ENCODE measurements around the gene RDH5. TPM values are rescaled to one million over a fixed set of nuclear protein-coding genes. Genes with fewer than 3 reads are reported as not detected.

Gene RDH5
- polyA plus RNA-seq, 1 donor from 2014 or later, result 3.4 TPM

DNA sequence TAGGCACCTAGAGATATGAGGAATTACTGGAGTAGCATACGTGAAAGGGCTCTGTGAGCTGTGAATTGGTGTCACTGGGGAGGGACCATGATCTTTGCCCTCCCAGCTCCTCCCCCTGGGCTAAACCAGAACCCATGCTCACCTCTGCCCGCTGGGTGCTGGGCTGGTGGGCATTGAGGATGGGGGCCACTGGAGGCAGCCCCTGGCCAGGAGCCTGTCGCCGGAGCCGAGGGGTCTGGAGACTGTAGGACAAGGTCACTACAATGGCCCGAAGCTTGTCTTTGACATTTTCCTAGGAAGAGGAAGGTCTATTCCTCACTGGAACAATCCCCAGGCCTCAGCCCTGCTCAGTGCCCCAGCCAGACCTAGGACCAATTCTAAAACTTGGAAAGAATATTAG, 24.1 kb upstream of the RDH5 start:
- Histone ChIP-seq H3K27me3 (ENCODE audit: insufficient read depth, low read depth, low read length) (no peaks in the 10 kb centered on the region), H2AFZ (ENCODE audit: low read depth, low read length) (no peak overlapping the region), H3K9me2 (ENCODE audit: insufficient read depth, low read length) (no peaks in the 10 kb centered on the region), H4K20me1 (ENCODE audit: insufficient read depth) (no peaks in the 10 kb centered on the region), H3K27ac (ENCODE audit: low read length) (no peak overlapping the region), H3K4me3 (ENCODE audit: low read length) (no peak overlapping the region), H3F3A (ENCODE audit: insufficient read depth, low read length, poor library complexity, severe bottlenecking) (no peaks in the 10 kb centered on the region), H3K36me3 (ENCODE audit: insufficient read depth, low read length) (no peaks in the 10 kb centered on the region), H3K4me2 (ENCODE audit: low read length) (no peak overlapping the region), H3K79me2 (replicated peaks; ENCODE audit: insufficient read depth, low read length) (no peaks in the 10 kb centered on the region), H3K9me3 (ENCODE audit: low read length) (no peaks in the 10 kb centered on the region), H3K9ac (ENCODE audit: low read length) (no peak overlapping the region)
- TF ChIP-seq SMC3 (conservative IDR thresholded peaks at IDR 0.05; ENCODE audit: poor library complexity) (no peak), RAD21 (conservative IDR thresholded peaks at IDR 0.05) (no peak), MXI1 (conservative IDR thresholded peaks at IDR 0.05; ENCODE audit: poor library complexity, severe bottlenecking) (no peak), EP300 (conservative IDR thresholded peaks at IDR 0.05; ENCODE audit: poor library complexity, severe bottlenecking) (no peak), EZH2 (IDR thresholded peaks at IDR 0.05; ENCODE audit: borderline replicate concordance, insufficient read depth, low read length, poor library complexity, severe bottlenecking) (no peak), TAF1 (IDR thresholded peaks at IDR 0.05; ENCODE audit: low read depth) (no peak), POLR2AphosphoS5 (IDR thresholded peaks at IDR 0.05) (no peak)
- TF ChIP-seq, protein P1, sequence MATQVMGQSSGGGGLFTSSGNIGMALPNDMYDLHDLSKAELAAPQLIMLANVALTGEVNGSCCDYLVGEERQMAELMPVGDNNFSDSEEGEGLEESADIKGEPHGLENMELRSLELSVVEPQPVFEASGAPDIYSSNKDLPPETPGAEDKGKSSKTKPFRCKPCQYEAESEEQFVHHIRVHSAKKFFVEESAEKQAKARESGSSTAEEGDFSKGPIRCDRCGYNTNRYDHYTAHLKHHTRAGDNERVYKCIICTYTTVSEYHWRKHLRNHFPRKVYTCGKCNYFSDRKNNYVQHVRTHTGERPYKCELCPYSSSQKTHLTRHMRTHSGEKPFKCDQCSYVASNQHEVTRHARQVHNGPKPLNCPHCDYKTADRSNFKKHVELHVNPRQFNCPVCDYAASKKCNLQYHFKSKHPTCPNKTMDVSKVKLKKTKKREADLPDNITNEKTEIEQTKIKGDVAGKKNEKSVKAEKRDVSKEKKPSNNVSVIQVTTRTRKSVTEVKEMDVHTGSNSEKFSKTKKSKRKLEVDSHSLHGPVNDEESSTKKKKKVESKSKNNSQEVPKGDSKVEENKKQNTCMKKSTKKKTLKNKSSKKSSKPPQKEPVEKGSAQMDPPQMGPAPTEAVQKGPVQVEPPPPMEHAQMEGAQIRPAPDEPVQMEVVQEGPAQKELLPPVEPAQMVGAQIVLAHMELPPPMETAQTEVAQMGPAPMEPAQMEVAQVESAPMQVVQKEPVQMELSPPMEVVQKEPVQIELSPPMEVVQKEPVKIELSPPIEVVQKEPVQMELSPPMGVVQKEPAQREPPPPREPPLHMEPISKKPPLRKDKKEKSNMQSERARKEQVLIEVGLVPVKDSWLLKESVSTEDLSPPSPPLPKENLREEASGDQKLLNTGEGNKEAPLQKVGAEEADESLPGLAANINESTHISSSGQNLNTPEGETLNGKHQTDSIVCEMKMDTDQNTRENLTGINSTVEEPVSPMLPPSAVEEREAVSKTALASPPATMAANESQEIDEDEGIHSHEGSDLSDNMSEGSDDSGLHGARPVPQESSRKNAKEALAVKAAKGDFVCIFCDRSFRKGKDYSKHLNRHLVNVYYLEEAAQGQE (IDR thresholded peaks at IDR 0.05; ENCODE audit: borderline replicate concordance), result no peak
- TF ChIP-seq, protein P2, sequence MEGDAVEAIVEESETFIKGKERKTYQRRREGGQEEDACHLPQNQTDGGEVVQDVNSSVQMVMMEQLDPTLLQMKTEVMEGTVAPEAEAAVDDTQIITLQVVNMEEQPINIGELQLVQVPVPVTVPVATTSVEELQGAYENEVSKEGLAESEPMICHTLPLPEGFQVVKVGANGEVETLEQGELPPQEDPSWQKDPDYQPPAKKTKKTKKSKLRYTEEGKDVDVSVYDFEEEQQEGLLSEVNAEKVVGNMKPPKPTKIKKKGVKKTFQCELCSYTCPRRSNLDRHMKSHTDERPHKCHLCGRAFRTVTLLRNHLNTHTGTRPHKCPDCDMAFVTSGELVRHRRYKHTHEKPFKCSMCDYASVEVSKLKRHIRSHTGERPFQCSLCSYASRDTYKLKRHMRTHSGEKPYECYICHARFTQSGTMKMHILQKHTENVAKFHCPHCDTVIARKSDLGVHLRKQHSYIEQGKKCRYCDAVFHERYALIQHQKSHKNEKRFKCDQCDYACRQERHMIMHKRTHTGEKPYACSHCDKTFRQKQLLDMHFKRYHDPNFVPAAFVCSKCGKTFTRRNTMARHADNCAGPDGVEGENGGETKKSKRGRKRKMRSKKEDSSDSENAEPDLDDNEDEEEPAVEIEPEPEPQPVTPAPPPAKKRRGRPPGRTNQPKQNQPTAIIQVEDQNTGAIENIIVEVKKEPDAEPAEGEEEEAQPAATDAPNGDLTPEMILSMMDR (IDR thresholded peaks at IDR 0.05; ENCODE audit: poor library complexity, severe bottlenecking), result no peak

DNA sequence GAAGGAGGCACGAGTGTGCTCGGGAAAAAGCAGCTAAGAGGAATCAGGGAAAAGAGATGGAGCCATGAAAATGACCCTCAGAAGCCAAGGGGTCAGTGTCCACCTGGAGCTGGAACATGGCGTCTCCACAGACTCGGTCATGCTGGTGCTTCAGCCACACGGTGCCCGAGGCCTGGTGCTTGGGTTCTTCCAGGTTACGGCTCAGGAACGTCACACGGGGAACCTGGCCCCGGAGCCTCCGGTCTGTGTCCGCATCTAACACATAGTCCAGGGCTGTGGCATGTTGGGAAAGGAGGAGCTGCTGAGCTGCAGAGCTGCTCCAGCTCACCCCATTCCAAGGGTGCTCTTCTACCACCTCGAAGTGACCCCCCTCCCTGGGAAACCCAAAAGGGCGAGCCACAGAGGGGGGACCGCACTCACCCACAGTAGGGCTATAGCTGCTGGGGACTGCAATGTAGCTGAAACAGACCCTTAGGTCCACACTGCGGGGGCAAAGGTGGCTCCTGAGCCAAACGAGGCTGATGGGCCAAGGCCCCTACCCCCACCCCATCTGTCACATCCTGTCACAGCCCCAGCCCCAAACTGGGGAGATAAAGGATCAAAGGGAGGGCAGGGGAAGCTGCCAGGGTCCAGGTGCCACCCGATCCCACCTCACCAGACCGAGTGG, 23.3 kb upstream of the RDH5 start:
- no peaks in the 10 kb centered on the region for H3K79me2 ChIP-seq (replicated peaks; ENCODE audit: insufficient read depth, low read length)
- H3K9ac ChIP-seq (ENCODE audit: low read length), result no peak overlapping the region
- no peaks in the 10 kb centered on the region for H3K27me3 ChIP-seq (ENCODE audit: insufficient read depth, low read depth, low read length)
- TF ChIP-seq EP300 (conservative IDR thresholded peaks at IDR 0.05; ENCODE audit: poor library complexity, severe bottlenecking), result no peak
- no peak for TF ChIP-seq SMC3 (conservative IDR thresholded peaks at IDR 0.05; ENCODE audit: poor library complexity)
- no peak for TF ChIP-seq POLR2AphosphoS5 (IDR thresholded peaks at IDR 0.05)
- no peak for TF ChIP-seq RAD21 (conservative IDR thresholded peaks at IDR 0.05)
- TF ChIP-seq, protein P1 (IDR thresholded peaks at IDR 0.05; ENCODE audit: borderline replicate concordance), result no peak
- TF ChIP-seq EZH2 (IDR thresholded peaks at IDR 0.05; ENCODE audit: borderline replicate concordance, insufficient read depth, low read length, poor library complexity, severe bottlenecking), result no peak
- H2AFZ ChIP-seq (ENCODE audit: low read depth, low read length), result no peak overlapping the region
- no peak overlapping the region for H3K4me2 ChIP-seq (ENCODE audit: low read length)
- no peak overlapping the region for H3K4me3 ChIP-seq (ENCODE audit: low read length)
- H3K9me2 ChIP-seq (ENCODE audit: insufficient read depth, low read length), result no peaks in the 10 kb centered on the region
- H3F3A ChIP-seq (ENCODE audit: insufficient read depth, low read length, poor library complexity, severe bottlenecking), result no peaks in the 10 kb centered on the region
- no peaks in the 10 kb centered on the region for H3K9me3 ChIP-seq (ENCODE audit: low read length)
- H4K20me1 ChIP-seq (ENCODE audit: insufficient read depth), result no peaks in the 10 kb centered on the region
- no peaks in the 10 kb centered on the region for H3K36me3 ChIP-seq (ENCODE audit: insufficient read depth, low read length)
- no peak overlapping the region for H3K27ac ChIP-seq (ENCODE audit: low read length)

Data from neural cell (in vitro differentiated cells).